ENCODE results near the gene ZNF474. TPM values are rescaled to one million over a fixed set of nuclear protein-coding genes. Genes with fewer than 3 reads are reported as not detected.

The ZNF474 gene
- total RNA-seq, 2 experiments from 2014 or later = not detected

- Mint-ChIP-seq H3K4me1 (peaks cover 11% of the 10 kb centered on the region), H3K27me3 (peaks cover 3% of the 10 kb centered on the region), H3K9me3 (ENCODE audit: low read depth) (no peaks in the 10 kb centered on the region), H3K36me3 (ENCODE audit: low read depth) (no peaks in the 10 kb centered on the region), H3K27ac (no peak overlapping the region), H3K4me3 (no peak overlapping the region)
- ChIA-PET CTCF (interaction anchor here (0.6 to 1.2 kb wide), 4 partner anchors 16 to 206 kb away, joined by 3 to 4 read pairs (median 4); no protein-coding TSS in a partner anchor), POLR2A (no interaction called here)
- ATAC-seq (peak; percentile 55), DNase-seq (no peak)
- intact Hi-C loops (cut with DNase I, micrococcal nuclease) = loop anchor here in 1 of 2 experiments (5.0 kb wide), 1 partner anchor 190 kb away; no protein-coding TSS in a partner anchor
Observed at GRCh38 chr5:122156724-122157325, 27.5 kb downstream of the ZNF474 start.

- no peak overlapping the region for H3K4me3 Mint-ChIP-seq
- POLR2A ChIA-PET = no interaction called here
- intact Hi-C loops (cut with DNase I, micrococcal nuclease) = no loop called here
- ATAC-seq (no peak), DNase-seq (no peak)
- peaks cover 3% of the 10 kb centered on the region for H3K27me3 Mint-ChIP-seq
- H3K9me3 Mint-ChIP-seq (ENCODE audit: low read depth) = no peaks in the 10 kb centered on the region
- no peaks in the 10 kb centered on the region for H3K4me1 Mint-ChIP-seq
- H3K27ac Mint-ChIP-seq = no peak overlapping the region
- CTCF ChIA-PET = interaction anchor here (0.9 kb wide), 1 partner anchor 35 kb away, joined by 4 read pairs; no protein-coding TSS in a partner anchor
- no peaks in the 10 kb centered on the region for H3K36me3 Mint-ChIP-seq (ENCODE audit: low read depth)
Observed at GRCh38 chr5:122162100-122162638, 32.8 kb downstream of the ZNF474 start.

GRCh38 chr5:122163121-122164069 lies 34.0 kb downstream of the ZNF474 start:
- Mint-ChIP-seq H3K36me3 (ENCODE audit: low read depth) (no peaks in the 10 kb centered on the region), H3K4me1 (no peaks in the 10 kb centered on the region), H3K27ac (no peak overlapping the region), H3K4me3 (no peak overlapping the region), H3K9me3 (ENCODE audit: low read depth) (no peaks in the 10 kb centered on the region), H3K27me3 (peaks cover 3% of the 10 kb centered on the region)
- CTCF ChIA-PET = interaction anchor here (0.7 to 0.9 kb wide), 2 partner anchors 18 to 39 kb away, joined by 3 read pairs; no protein-coding TSS in a partner anchor
- no peak for ATAC-seq
- POLR2A ChIA-PET = no interaction called here
- intact Hi-C loops (cut with DNase I, micrococcal nuclease) = no loop called here
- DNase-seq = no peak

GRCh38 chr5:122164070-122164435 lies 34.7 kb downstream of the ZNF474 start:
- no peak overlapping the region for H3K4me3 Mint-ChIP-seq
- peaks cover 3% of the 10 kb centered on the region for H3K27me3 Mint-ChIP-seq
- ATAC-seq (no peak), DNase-seq (no peak)
- ChIA-PET CTCF (interaction anchor here (0.9 kb wide), 1 partner anchor 18 kb away, joined by 3 read pairs; no protein-coding TSS in a partner anchor), POLR2A (no interaction called here)
- H3K27ac Mint-ChIP-seq = no peak overlapping the region
- no peaks in the 10 kb centered on the region for H3K9me3 Mint-ChIP-seq (ENCODE audit: low read depth)
- intact Hi-C loops (cut with DNase I, micrococcal nuclease) = no loop called here
- no peaks in the 10 kb centered on the region for H3K36me3 Mint-ChIP-seq (ENCODE audit: low read depth)
- H3K4me1 Mint-ChIP-seq = no peaks in the 10 kb centered on the region

- H3K9me3 Mint-ChIP-seq (ENCODE audit: low read depth) = no peaks in the 10 kb centered on the region
- ATAC-seq = no peak
- ChIA-PET POLR2A (no interaction called here), CTCF (no interaction called here)
- DNase-seq = no peak
- H3K27ac Mint-ChIP-seq = no peak overlapping the region
- H3K27me3 Mint-ChIP-seq = peaks cover 1% of the 10 kb centered on the region
- H3K36me3 Mint-ChIP-seq (ENCODE audit: low read depth) = no peaks in the 10 kb centered on the region
- H3K4me1 Mint-ChIP-seq = no peaks in the 10 kb centered on the region
- intact Hi-C loops (cut with DNase I, micrococcal nuclease) = no loop called here
- no peak overlapping the region for H3K4me3 Mint-ChIP-seq
Observed at GRCh38 chr5:122164831-122165558, 35.6 kb downstream of the ZNF474 start.

GRCh38 chr5:122165559-122166078 lies 36.3 kb downstream of the ZNF474 start:
- intact Hi-C loops (cut with DNase I, micrococcal nuclease) = no loop called here
- DNase-seq = no peak
- no peak overlapping the region for H3K4me3 Mint-ChIP-seq
- ATAC-seq = no peak
- POLR2A ChIA-PET = no interaction called here
- no peaks in the 10 kb centered on the region for H3K4me1 Mint-ChIP-seq
- H3K27me3 Mint-ChIP-seq = no peaks in the 10 kb centered on the region
- H3K36me3 Mint-ChIP-seq (ENCODE audit: low read depth) = no peaks in the 10 kb centered on the region
- CTCF ChIA-PET = no interaction called here
- no peaks in the 10 kb centered on the region for H3K9me3 Mint-ChIP-seq (ENCODE audit: low read depth)
- H3K27ac Mint-ChIP-seq = no peak overlapping the region

- intact Hi-C loops (cut with DNase I, micrococcal nuclease) = no loop called here
- ChIA-PET POLR2A (no interaction called here), CTCF (no interaction called here)
- peaks cover 6% of the 10 kb centered on the region for H3K4me1 Mint-ChIP-seq
- H3K4me3 Mint-ChIP-seq = no peak overlapping the region
- ATAC-seq = no peak
- H3K27me3 Mint-ChIP-seq = peaks cover 1% of the 10 kb centered on the region
- no peaks in the 10 kb centered on the region for H3K9me3 Mint-ChIP-seq (ENCODE audit: low read depth)
- no peak for DNase-seq
- H3K36me3 Mint-ChIP-seq (ENCODE audit: low read depth) = no peaks in the 10 kb centered on the region
- no peak overlapping the region for H3K27ac Mint-ChIP-seq
Observed at GRCh38 chr5:122169350-122170103, 40.2 kb downstream of the ZNF474 start.

- no peak overlapping the region for H3K4me3 Mint-ChIP-seq
- ATAC-seq (no peak), DNase-seq (no peak)
- no peaks in the 10 kb centered on the region for H3K9me3 Mint-ChIP-seq (ENCODE audit: low read depth)
- no peak overlapping the region for H3K27ac Mint-ChIP-seq
- H3K4me1 Mint-ChIP-seq = peaks cover 6% of the 10 kb centered on the region
- peaks cover 1% of the 10 kb centered on the region for H3K27me3 Mint-ChIP-seq
- ChIA-PET POLR2A (no interaction called here), CTCF (interaction anchor here (0.6 kb wide), 1 partner anchor 44 kb away, joined by 3 read pairs; no protein-coding TSS in a partner anchor)
- intact Hi-C loops (cut with DNase I, micrococcal nuclease) = no loop called here
- no peaks in the 10 kb centered on the region for H3K36me3 Mint-ChIP-seq (ENCODE audit: low read depth)
Observed at GRCh38 chr5:122170620-122171019, 41.3 kb downstream of the ZNF474 start.

- H3K36me3 Mint-ChIP-seq (ENCODE audit: low read depth) = no peaks in the 10 kb centered on the region
- H3K4me3 Mint-ChIP-seq = no peak overlapping the region
- ChIA-PET CTCF (interaction anchor here (0.7 kb wide), 1 partner anchor 17 kb away, joined by 3 read pairs; no protein-coding TSS in a partner anchor), POLR2A (no interaction called here)
- H3K27ac Mint-ChIP-seq = no peak overlapping the region
- H3K4me1 Mint-ChIP-seq = peaks cover 6% of the 10 kb centered on the region
- ATAC-seq (no peak), DNase-seq (no peak)
- no peaks in the 10 kb centered on the region for H3K9me3 Mint-ChIP-seq (ENCODE audit: low read depth)
- H3K27me3 Mint-ChIP-seq = peaks cover 1% of the 10 kb centered on the region
- intact Hi-C loops (cut with DNase I, micrococcal nuclease) = no loop called here
Observed at GRCh38 chr5:122172207-122172606, 42.9 kb downstream of the ZNF474 start.

GRCh38 chr5:122173474-122174415 lies 44.4 kb downstream of the ZNF474 start:
- POLR2A ChIA-PET = no interaction called here
- intact Hi-C loops (cut with DNase I, micrococcal nuclease) = no loop called here

More at GRCh38 chr5:122173474-122174415, 44.4 kb downstream of the ZNF474 start:
- DNase-seq (no peak), ATAC-seq (no peak)
- H3K27me3 Mint-ChIP-seq = peaks cover 1% of the 10 kb centered on the region
- no peak overlapping the region for H3K4me3 Mint-ChIP-seq
- no peaks in the 10 kb centered on the region for H3K36me3 Mint-ChIP-seq (ENCODE audit: low read depth)
- peaks cover 6% of the 10 kb centered on the region for H3K4me1 Mint-ChIP-seq
- no peak overlapping the region for H3K27ac Mint-ChIP-seq
- H3K9me3 Mint-ChIP-seq (ENCODE audit: low read depth) = peaks cover under 1% of the 10 kb centered on the region
- CTCF ChIA-PET = no interaction called here
